Endothelial cell of umbilical vein (primary cell): Measurements from ENCODE around the gene CHST11. TPM values are rescaled to one million over a fixed set of nuclear protein-coding genes. Genes with fewer than 3 reads are reported as not detected.

Source experiments
- BruUV-seq: library from RNA; stranded (reverse); fragments of 400-500 nt; replicated peaks from 2 replicates; lab custom pipeline; 2021; lab: Mats Ljungman, UMichigan
- CTCF ChIA-PET: fragments of 300-600, 350-600 bp; sonication (Branson Sonifier 250); formaldehyde crosslinking; loops from one replicate; lab custom pipeline; 2021; ENCODE audit warnings: antibody characterized with exemption, inconsistent platforms; lab: Charles Lee
- POLR2A ChIA-PET: fragments of 300-600, 350-600 bp; sonication (Branson Sonifier 250); formaldehyde crosslinking; loops from one replicate; lab custom pipeline; 2021; ENCODE audit warnings: antibody characterized with exemption, inconsistent platforms; lab: Charles Lee
- DNase-seq: peaks from one replicate; pipeline ENCODE4 v3.0.0-alpha.2; 2011; ENCODE audit warnings: low read depth, low spot score
- FAIRE-seq: peaks from 2 replicates; lab custom pipeline; 2011; peaks lifted over from hg19 to GRCh38; lab: Jason Lieb, UNC
- H2AFZ ChIP-seq: 2 replicates; pipeline ENCODE4 v1.6.0; 2012; ENCODE audit warnings: low read depth, low read length, control low read depth, inconsistent platforms
- H3K27ac ChIP-seq: 2 replicates; pipeline ENCODE4 v1.5.1; 2011; ENCODE audit warnings: low read depth, mild to moderate bottlenecking, control low read depth, low read length, moderate library complexity; ENCODE audit not compliant: insufficient read depth
- H3K27me3 ChIP-seq, 2 experiments: 2 replicates each; pipeline versions ENCODE4 v1.6.0 to v1.6.1; 2011; ENCODE audit warnings: low read length in 2 of 2, mixed read lengths in 1 of 2; ENCODE audit not compliant: control insufficient read depth in 2 of 2, insufficient read depth in 2 of 2
- H3K36me3 ChIP-seq, 2 experiments: 2 replicates in 1 of 2; 3 replicates in 1 of 2; pipeline ENCODE4 v1.5.1; 2011; ENCODE audit warnings: low read length in 2 of 2, mild to moderate bottlenecking in 1 of 2, moderate library complexity in 1 of 2; ENCODE audit not compliant: control insufficient read depth in 2 of 2, insufficient read depth in 2 of 2; ENCODE audit errors: extremely low read depth in 1 of 2
- H3K4me1 ChIP-seq: 3 replicates; pipeline ENCODE4 v1.5.1; 2011; ENCODE audit warnings: mild to moderate bottlenecking, low read length; ENCODE audit not compliant: control insufficient read depth, insufficient read depth; ENCODE audit errors: extremely low read depth
- H3K4me2 ChIP-seq: 2 replicates; pipeline ENCODE4 v1.6.1; 2011; ENCODE audit warnings: low read length, control low read depth, mixed read lengths; ENCODE audit not compliant: insufficient read depth
- H3K4me3 ChIP-seq, 3 experiments: fragments of 200-600 bp in 1 of 3; sonication (generic), shearing (Covaris generic) in 1 of 3; replicated peaks in 1 of 3; 2 replicates each; pipeline ENCODE4 v1.5.1; 2011 to 2016; ENCODE audit warnings: control low read depth in 3 of 3, low read length in 3 of 3, mild to moderate bottlenecking in 2 of 3, inconsistent platforms in 1 of 3, low read depth in 1 of 3, moderate library complexity in 1 of 3; ENCODE audit not compliant: insufficient read depth in 1 of 3
- H3K79me2 ChIP-seq: 2 replicates; pipeline ENCODE4 v1.6.0; 2012; ENCODE audit warnings: low read length, inconsistent platforms; ENCODE audit not compliant: control insufficient read depth, insufficient read depth
- H3K9ac ChIP-seq: replicated peaks from 2 replicates; pipeline ENCODE3; 2011; ENCODE audit warnings: low read length, control low read depth; ENCODE audit not compliant: insufficient read depth; ENCODE audit errors: extremely low read depth
- H3K9me1 ChIP-seq: replicated peaks from 3 replicates; pipeline ENCODE4 v1.6.0; 2011; ENCODE audit warnings: mild to moderate bottlenecking, low read length; ENCODE audit not compliant: control insufficient read depth, insufficient read depth; ENCODE audit errors: extremely low read depth
- H3K9me3 ChIP-seq: replicated peaks from 2 replicates; pipeline ENCODE4 v1.5.1; 2012; ENCODE audit warnings: low read length, inconsistent platforms; ENCODE audit not compliant: control insufficient read depth, insufficient read depth
- H4K20me1 ChIP-seq: replicated peaks from 2 replicates; pipeline ENCODE3; 2011; ENCODE audit warnings: mild to moderate bottlenecking, low read length; ENCODE audit not compliant: control insufficient read depth, insufficient read depth; ENCODE audit errors: extremely low read depth
- EZH2 ChIP-seq: IDR thresholded peaks from 2 replicates; pipeline ENCODE4 v1.6.1; 2012; ENCODE audit warnings: borderline replicate concordance, low read depth, mild to moderate bottlenecking, moderate library complexity, low read length, inconsistent platforms; ENCODE audit not compliant: severe bottlenecking
- FOS ChIP-seq: IDR thresholded peaks from 2 replicates; pipeline ENCODE4 v1.6.1; 2011; ENCODE audit warnings: mild to moderate bottlenecking, low read length, moderate library complexity, borderline replicate concordance; ENCODE audit not compliant: insufficient read depth
- GATA2 ChIP-seq: IDR thresholded peaks from 2 replicates; pipeline ENCODE4 v1.7.0; 2011; ENCODE audit warnings: low read depth, mild to moderate bottlenecking, moderate library complexity, mixed read lengths, low read length; ENCODE audit not compliant: insufficient read length, insufficient read depth
- JUN ChIP-seq: IDR thresholded peaks from 2 replicates; pipeline ENCODE4 v1.6.1; 2011; ENCODE audit warnings: borderline replicate concordance, low read depth; ENCODE audit not compliant: insufficient read length, insufficient read depth
- MYC ChIP-seq: IDR thresholded peaks from one replicate; pipeline ENCODE4 v1.6.1; 2011; ENCODE audit warnings: mild to moderate bottlenecking, low read depth, low read length
- POLR2A ChIP-seq: IDR thresholded peaks from 2 replicates; pipeline ENCODE4 v1.6.1; 2012; ENCODE audit warnings: low read depth, mild to moderate bottlenecking, control low read depth, low read length
- POLR2AphosphoS5 ChIP-seq: IDR thresholded peaks from 2 replicates; pipeline ENCODE4 v1.6.1; 2012; ENCODE audit warnings: low read depth, mild to moderate bottlenecking, control low read depth, low read length, moderate library complexity; ENCODE audit not compliant: insufficient read depth
- dilution Hi-C: fragments of 300-500 bp; cut with MboI; formaldehyde crosslinking; loops from one replicate; pipeline ENCODE4 v1.15.0; 2019; ENCODE audit warnings: low sequenced_read_pairs; ENCODE audit not compliant: extremely low pct_ligation_motif_present
- intact Hi-C: fragments of 100-400 bp; cut with micrococcal nuclease; formaldehyde crosslinking; loops from one replicate; pipeline ENCODE4 v1.10.0; 2022
- polyA plus RNA-seq, 4 experiments: library from polyadenylated mRNA; depleted of rRNA in 3 of 4; stranded (reverse) in 3 of 4; unstranded in 1 of 4; fragments of >200 nt; gene quantifications; 2 replicates each; pipeline versions ENCODE4 v1.2.1 to v1.2.3, GENCODE V29; 2011 to 2012; ENCODE audit warnings: missing spikeins in 1 of 4
- total RNA-seq: library from RNA; stranded (reverse); gene quantifications from 2 replicates; pipeline ENCODE4 v1.2.3, GENCODE V29; 2021
- TF ChIP-seq, protein P1 (sequence below): IDR thresholded peaks from 2 replicates; pipeline ENCODE4 v1.6.1; 2011; ENCODE audit not compliant: insufficient read depth, insufficient read length
- TF ChIP-seq, protein P2 (sequence below), 2 donors: IDR thresholded peaks; 1 replicate in 1 of 2; 2 replicates in 1 of 2; pipeline ENCODE4 v1.5.1; 2011; ENCODE audit warnings: low read length in 2 of 2, mild to moderate bottlenecking in 2 of 2, moderate library complexity in 2 of 2, control low read depth in 1 of 2, inconsistent platforms in 1 of 2, low read depth in 1 of 2; ENCODE audit not compliant: insufficient read depth in 1 of 2; ENCODE audit errors: extremely low read depth in 1 of 2

CHST11 gene
- total and polyA plus RNA-seq, 2 donors (not counting 3 experiments of a cell fraction or from before 2014, with no cell fraction given): 19.7 to 20.9 TPM

DNA sequence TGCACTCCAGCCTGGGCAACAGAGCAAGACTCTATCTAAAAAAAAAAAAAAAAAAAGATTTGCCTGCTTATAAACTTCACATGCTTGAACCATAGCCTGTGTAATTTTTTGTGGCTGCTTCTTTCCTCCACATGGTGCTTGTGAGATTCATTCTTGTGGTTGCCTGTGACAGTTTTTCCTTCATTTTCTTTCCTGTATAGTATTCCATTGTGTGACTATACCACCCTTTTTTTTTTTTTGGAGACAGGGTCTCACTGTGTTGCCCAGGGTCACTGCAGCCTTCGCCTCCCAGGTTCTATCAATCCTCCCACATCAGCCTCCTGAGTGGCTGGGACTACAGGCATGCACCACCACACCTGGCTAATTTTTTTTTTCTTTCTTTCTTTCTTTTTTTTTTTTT, 22.6 kb upstream of the CHST11 start:
- Histone ChIP-seq H4K20me1 (no peaks in the 10 kb centered on the region), H3K27me3 (peaks cover 0 to 3% of the 10 kb centered on the region in 2 experiments), H3K4me1 (no peaks in the 10 kb centered on the region), H3K9me1 (no peaks in the 10 kb centered on the region), H2AFZ (no peak overlapping the region), H3K9me3 (no peaks in the 10 kb centered on the region), H3K4me2 (no peak overlapping the region), H3K4me3 (no peak overlapping the region), H3K36me3 (no peaks in the 10 kb centered on the region), H3K27ac (no peak overlapping the region), H3K9ac (no peak overlapping the region), H3K79me2 (no peaks in the 10 kb centered on the region)
- dilution Hi-C loops: no loop called here
- no TSS peak for BruUV-seq
- ChIA-PET POLR2A (no interaction called here), CTCF (interaction anchor here (1.3 kb wide), 1 partner anchor 14 kb away, joined by 3 read pairs; no protein-coding TSS in a partner anchor)
- DNase-seq: no peak
- TF ChIP-seq EZH2 (no peak), FOS (no peak), MYC (no peak), POLR2A (no peak)
- TF ChIP-seq, protein P1, sequence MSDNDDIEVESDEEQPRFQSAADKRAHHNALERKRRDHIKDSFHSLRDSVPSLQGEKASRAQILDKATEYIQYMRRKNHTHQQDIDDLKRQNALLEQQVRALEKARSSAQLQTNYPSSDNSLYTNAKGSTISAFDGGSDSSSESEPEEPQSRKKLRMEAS: no peak
- FAIRE-seq: no peak
- intact Hi-C loops: no loop called here

DNA sequence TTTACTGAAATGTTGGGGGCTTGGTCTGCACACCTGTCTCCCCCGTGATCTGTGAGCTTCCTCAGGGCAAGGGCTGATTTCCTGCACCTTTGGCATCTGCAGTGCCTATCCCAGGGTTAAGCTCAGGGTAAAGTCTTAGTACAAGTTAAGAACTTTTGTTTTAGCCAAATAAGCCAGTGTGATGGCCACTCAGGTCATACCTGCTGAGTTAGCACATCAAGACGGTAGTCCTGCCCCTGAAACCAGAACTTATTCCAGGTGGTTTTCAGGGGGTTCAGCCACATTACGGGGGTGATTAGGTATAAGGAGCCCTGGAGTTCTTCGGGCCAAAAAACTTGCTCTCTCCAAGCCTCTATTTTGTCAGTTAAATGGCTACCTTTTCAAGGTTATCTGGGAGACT, 21.6 kb upstream of the CHST11 start:
- H3K27me3 ChIP-seq: peaks cover 0 to 3% of the 10 kb centered on the region in 2 experiments
- no peaks in the 10 kb centered on the region for H3K79me2 ChIP-seq
- no peaks in the 10 kb centered on the region for H4K20me1 ChIP-seq
- no peaks in the 10 kb centered on the region for H3K36me3 ChIP-seq
- no peak overlapping the region for H3K9ac ChIP-seq
- no peak overlapping the region for H3K4me2 ChIP-seq
- intact Hi-C loops (no loop called here), dilution Hi-C loops (no loop called here)
- no peaks in the 10 kb centered on the region for H3K9me1 ChIP-seq
- no peaks in the 10 kb centered on the region for H3K4me1 ChIP-seq
- no peak for DNase-seq
- ChIA-PET POLR2A (no interaction called here), CTCF (interaction anchor here (1.1 to 2.1 kb wide), 4 partner anchors 8 to 53 kb away, joined by 3 to 9 read pairs (median 6); no protein-coding TSS in a partner anchor)
- H3K4me3 ChIP-seq: no peak overlapping the region
- no peak for FAIRE-seq
- no peak overlapping the region for H2AFZ ChIP-seq
- no TSS peak for BruUV-seq
- no peaks in the 10 kb centered on the region for H3K9me3 ChIP-seq
- no peak overlapping the region for H3K27ac ChIP-seq
- TF ChIP-seq POLR2AphosphoS5 (no peak), GATA2 (no peak), JUN (no peak), MYC (no peak), EZH2 (no peak), FOS (no peak), POLR2A (no peak)
- TF ChIP-seq, protein P2, sequence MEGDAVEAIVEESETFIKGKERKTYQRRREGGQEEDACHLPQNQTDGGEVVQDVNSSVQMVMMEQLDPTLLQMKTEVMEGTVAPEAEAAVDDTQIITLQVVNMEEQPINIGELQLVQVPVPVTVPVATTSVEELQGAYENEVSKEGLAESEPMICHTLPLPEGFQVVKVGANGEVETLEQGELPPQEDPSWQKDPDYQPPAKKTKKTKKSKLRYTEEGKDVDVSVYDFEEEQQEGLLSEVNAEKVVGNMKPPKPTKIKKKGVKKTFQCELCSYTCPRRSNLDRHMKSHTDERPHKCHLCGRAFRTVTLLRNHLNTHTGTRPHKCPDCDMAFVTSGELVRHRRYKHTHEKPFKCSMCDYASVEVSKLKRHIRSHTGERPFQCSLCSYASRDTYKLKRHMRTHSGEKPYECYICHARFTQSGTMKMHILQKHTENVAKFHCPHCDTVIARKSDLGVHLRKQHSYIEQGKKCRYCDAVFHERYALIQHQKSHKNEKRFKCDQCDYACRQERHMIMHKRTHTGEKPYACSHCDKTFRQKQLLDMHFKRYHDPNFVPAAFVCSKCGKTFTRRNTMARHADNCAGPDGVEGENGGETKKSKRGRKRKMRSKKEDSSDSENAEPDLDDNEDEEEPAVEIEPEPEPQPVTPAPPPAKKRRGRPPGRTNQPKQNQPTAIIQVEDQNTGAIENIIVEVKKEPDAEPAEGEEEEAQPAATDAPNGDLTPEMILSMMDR (IDR thresholded peaks at IDR 0.05; ENCODE audit: extremely low read depth in 1 of 2, insufficient read depth in 1 of 2, low read depth in 1 of 2, low read length in 2 of 2): no peak
- TF ChIP-seq, protein P1: no peak
